ENCODE measurements around the gene PLAAT5. TPM values are rescaled to one million over a fixed set of nuclear protein-coding genes. Genes with fewer than 3 reads are reported as not detected.

The PLAAT5 gene
- total and polyA plus RNA-seq, 2 donors (not counting 3 experiments of a cell fraction or from before 2014, with no cell fraction given) = not detected

- intact Hi-C loops (cut with micrococcal nuclease) = no loop called here
- POLR2A ChIA-PET = no interaction called here
Observed at GRCh38 chr11:63512816-63513215, 21.8 kb upstream of the PLAAT5 start.

More at GRCh38 chr11:63512816-63513215, 21.8 kb upstream of the PLAAT5 start:
- H3K4me1 ChIP-seq (ENCODE audit: control insufficient read depth, extremely low read depth, insufficient read depth, low read length) = no peaks in the 10 kb centered on the region
- CTCF ChIA-PET = interaction anchor here (1.2 kb wide), 1 partner anchor 9 kb away, joined by 5 read pairs; no protein-coding TSS in a partner anchor
- H3K79me2 ChIP-seq (ENCODE audit: control insufficient read depth, insufficient read depth, low read length) = no peaks in the 10 kb centered on the region
- H3K27ac ChIP-seq (ENCODE audit: insufficient read depth, low read depth, low read length) = no peak overlapping the region
- no peak overlapping the region for H3K4me3 ChIP-seq (replicated peaks in 1 of 3; ENCODE audit: insufficient read depth in 1 of 3, low read depth in 1 of 3, low read length in 3 of 3)
- H2AFZ ChIP-seq (ENCODE audit: low read depth, low read length) = no peak overlapping the region
- H3K9me3 ChIP-seq (replicated peaks; ENCODE audit: control insufficient read depth, insufficient read depth, low read length) = no peaks in the 10 kb centered on the region
- FAIRE-seq (no peak), DNase-seq (ENCODE audit: low read depth, low spot score) (no peak)
- no peaks in the 10 kb centered on the region for H3K36me3 ChIP-seq (ENCODE audit: control insufficient read depth in 2 of 2, extremely low read depth in 1 of 2, insufficient read depth in 2 of 2, low read length in 2 of 2)
- TF ChIP-seq GATA2 (IDR thresholded peaks at IDR 0.05; ENCODE audit: insufficient read depth, insufficient read length, low read depth, low read length) (no peak), CTCF (IDR thresholded peaks at IDR 0.05; ENCODE audit: extremely low read depth in 1 of 2, insufficient read depth in 1 of 2, low read depth in 1 of 2, low read length in 2 of 2) (no peak), MYC (IDR thresholded peaks at IDR 0.05; ENCODE audit: low read depth, low read length) (no peak), MAX (IDR thresholded peaks at IDR 0.05; ENCODE audit: insufficient read depth, insufficient read length) (no peak), FOS (IDR thresholded peaks at IDR 0.05; ENCODE audit: borderline replicate concordance, insufficient read depth, low read length) (no peak), EZH2 (IDR thresholded peaks at IDR 0.05; ENCODE audit: borderline replicate concordance, low read depth, low read length, severe bottlenecking) (no peak), JUN (IDR thresholded peaks at IDR 0.05; ENCODE audit: borderline replicate concordance, insufficient read depth, insufficient read length, low read depth) (no peak)
- H3K27me3 ChIP-seq (ENCODE audit: control insufficient read depth in 2 of 2, insufficient read depth in 2 of 2, low read length in 2 of 2) = no peaks in the 10 kb centered on the region
- H3K9ac ChIP-seq (replicated peaks; ENCODE audit: extremely low read depth, insufficient read depth, low read length) = no peak overlapping the region
- no peak overlapping the region for H3K4me2 ChIP-seq (ENCODE audit: insufficient read depth, low read length)
- dilution Hi-C loops (cut with MboI; ENCODE audit: extremely low pct_ligation_motif_present, low sequenced_read_pairs) = no loop called here
- H4K20me1 ChIP-seq (replicated peaks; ENCODE audit: control insufficient read depth, extremely low read depth, insufficient read depth, low read length) = no peaks in the 10 kb centered on the region
- no peaks in the 10 kb centered on the region for H3K9me1 ChIP-seq (replicated peaks; ENCODE audit: control insufficient read depth, extremely low read depth, insufficient read depth, low read length)
- no TSS peak for BruUV-seq (replicated peaks)
